Testis (tissue), 3 donors: Measurements from ENCODE around the gene HBEGF. TPM values are rescaled to one million over a fixed set of nuclear protein-coding genes. Genes with fewer than 3 reads are reported as not detected.

Experiments used
- DNase-seq: peaks from one replicate; pipeline ENCODE4 v3.0.0-alpha.2; 2019
- H3K27ac ChIP-seq, 2 donors: fragments of 200-600 bp; sonication (generic); one replicate each; pipeline ENCODE4 v1.5.1; 2019
- H3K27me3 ChIP-seq: fragments of 200-600 bp; sonication (generic); one replicate; pipeline ENCODE4 v1.5.1; 2019
- H3K36me3 ChIP-seq: fragments of 200-600 bp; sonication (generic); one replicate; pipeline ENCODE4 v1.5.1; 2017; ENCODE audit warnings: low read depth; ENCODE audit errors: missing control alignments
- H3K4me1 ChIP-seq: fragments of 200-600 bp; sonication (generic); one replicate; pipeline ENCODE4 v1.5.1; 2019
- H3K4me3 ChIP-seq, 2 donors: fragments of 200-600 bp; sonication (generic); one replicate each; pipeline ENCODE4 v1.5.1; 2017 to 2019
- H3K9me3 ChIP-seq: fragments of 200-600 bp; sonication (generic); one replicate; pipeline ENCODE4 v1.5.1; 2017
- POLR2A ChIP-seq: fragments of 450-650 bp; IDR thresholded peaks from one replicate; pipeline ENCODE4 v1.6.1; 2017; ENCODE audit warnings: antibody characterized with exemption, mild to moderate bottlenecking, moderate library complexity
- WGBS, 2 donors: methylation state at CpG; one replicate each; pipeline ENCODE4 v1.1.5; 2018; 5-methylcytosine and 5-hydroxymethylcytosine counted together
- intact Hi-C: fragments of 100-400 bp; cut with DNase I; formaldehyde crosslinking; loops from one replicate; pipeline ENCODE4 v1.15.1; 2023; ENCODE audit warnings: low total_unique reads
- polyA plus RNA-seq: library from polyadenylated mRNA; stranded (reverse); fragments of 350-450 nt; fragmentation: Illumina TruSeq; extraction: RNeasy Lipid Tissue Mini Kit (QIAGEN cat#74804); gene quantifications from one replicate; pipeline ENCODE4 v1.2.3, GENCODE V29; 2014; ENCODE audit warnings: low read depth, low replicate concordance; ENCODE audit not compliant: insufficient read depth
- total RNA-seq, 2 donors: library from RNA; depleted of rRNA; stranded (reverse); fragments of >200 nt; gene quantifications; one replicate each; pipeline ENCODE4 v1.2.3, GENCODE V29; 2016
- TF ChIP-seq, protein P1 (sequence below), 3 experiments: fragments of 450-650 bp in 2 of 3; fragments of 200-600 bp in 1 of 3; sonication (generic) in 1 of 3; IDR thresholded peaks; one replicate each; pipeline ENCODE4 v1.5.1; 2016 to 2019; ENCODE audit warnings: antibody characterized with exemption in 3 of 3, mild to moderate bottlenecking in 2 of 3, moderate library complexity in 1 of 3

The HBEGF gene
- total and polyA plus RNA-seq, 3 donors from 2014 or later = 8.2 to 23.9 (median 23.2) TPM

DNA sequence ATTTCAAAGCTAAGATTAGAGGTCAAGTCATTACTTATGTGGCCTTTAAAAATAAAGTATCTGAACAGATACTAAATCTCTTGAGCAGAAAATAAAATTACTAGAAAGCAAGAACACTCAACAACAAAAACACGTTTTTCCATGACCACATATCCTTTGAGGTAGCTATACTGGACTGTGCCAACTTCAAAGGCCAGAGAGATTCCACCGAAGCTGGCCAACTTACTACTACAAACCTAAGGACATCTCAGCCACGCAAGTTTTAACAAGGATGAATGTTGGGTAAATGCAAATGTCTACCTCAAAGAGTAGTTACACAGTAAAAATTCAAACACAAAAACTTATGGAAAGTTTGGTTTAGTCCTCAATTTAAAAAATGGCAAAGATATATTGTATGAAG, 62.4 kb downstream of the HBEGF start:
- TF ChIP-seq POLR2A = no peak
- TF ChIP-seq, protein P1, sequence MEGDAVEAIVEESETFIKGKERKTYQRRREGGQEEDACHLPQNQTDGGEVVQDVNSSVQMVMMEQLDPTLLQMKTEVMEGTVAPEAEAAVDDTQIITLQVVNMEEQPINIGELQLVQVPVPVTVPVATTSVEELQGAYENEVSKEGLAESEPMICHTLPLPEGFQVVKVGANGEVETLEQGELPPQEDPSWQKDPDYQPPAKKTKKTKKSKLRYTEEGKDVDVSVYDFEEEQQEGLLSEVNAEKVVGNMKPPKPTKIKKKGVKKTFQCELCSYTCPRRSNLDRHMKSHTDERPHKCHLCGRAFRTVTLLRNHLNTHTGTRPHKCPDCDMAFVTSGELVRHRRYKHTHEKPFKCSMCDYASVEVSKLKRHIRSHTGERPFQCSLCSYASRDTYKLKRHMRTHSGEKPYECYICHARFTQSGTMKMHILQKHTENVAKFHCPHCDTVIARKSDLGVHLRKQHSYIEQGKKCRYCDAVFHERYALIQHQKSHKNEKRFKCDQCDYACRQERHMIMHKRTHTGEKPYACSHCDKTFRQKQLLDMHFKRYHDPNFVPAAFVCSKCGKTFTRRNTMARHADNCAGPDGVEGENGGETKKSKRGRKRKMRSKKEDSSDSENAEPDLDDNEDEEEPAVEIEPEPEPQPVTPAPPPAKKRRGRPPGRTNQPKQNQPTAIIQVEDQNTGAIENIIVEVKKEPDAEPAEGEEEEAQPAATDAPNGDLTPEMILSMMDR (IDR thresholded peaks at IDR 0.05) = no peak

More for the DNA sequence above, 62.4 kb downstream of the HBEGF start:
- no peak overlapping the region for H3K27ac ChIP-seq
- H3K9me3 ChIP-seq = no peaks in the 10 kb centered on the region
- DNase-seq = no peak
- intact Hi-C loops = no loop called here
- WGBS, 2 donors = 80 to 83% methylated on average over 3 of the region's 3 CpGs
- no peak overlapping the region for H3K4me3 ChIP-seq
- H3K36me3 ChIP-seq = no peaks in the 10 kb centered on the region
- no peaks in the 10 kb centered on the region for H3K4me1 ChIP-seq
- no peaks in the 10 kb centered on the region for H3K27me3 ChIP-seq

Other genes starting within 250 kb of the HBEGF start
- 10 to 100 TPM; 22.9 to 26.9 TPM for gene PURA, start 232.5 kb downstream of the HBEGF start, total RNA-seq
- gene PURA, start 232.5 kb downstream of the HBEGF start, polyA plus RNA-seq = 9.3 TPM
- gene IGIP, start 220.7 kb downstream of the HBEGF start, total RNA-seq = 10 to 100 TPM; 11.1 to 12.1 TPM
- 7.1 TPM for gene IGIP, start 220.7 kb downstream of the HBEGF start, polyA plus RNA-seq
- gene CYSTM1, start 171.4 kb downstream of the HBEGF start, total RNA-seq = 10 to 100 TPM; 33.5 to 43.6 TPM
- 115 TPM for gene CYSTM1, start 171.4 kb downstream of the HBEGF start, polyA plus RNA-seq
- gene PFDN1, start 43.5 kb downstream of the HBEGF start, total RNA-seq = 100 to 1,000 TPM; 156 to 185 TPM
- gene PFDN1, start 43.5 kb downstream of the HBEGF start, polyA plus RNA-seq = 62.4 TPM
- gene SLC4A9, start 13.6 kb upstream of the HBEGF start, total RNA-seq = 1 to 10 TPM in 1 of 2 donors, under 1 TPM in 1; 0.81 to 1.2 TPM
- 1.2 TPM for gene SLC4A9, start 13.6 kb upstream of the HBEGF start, polyA plus RNA-seq
- 100 to 1,000 TPM; 170 to 172 TPM for gene ANKHD1, start 55.2 kb upstream of the HBEGF start, total RNA-seq
- 70.0 TPM for gene ANKHD1, start 55.2 kb upstream of the HBEGF start, polyA plus RNA-seq
- 10 to 100 TPM; 11.7 to 14.0 TPM for gene EIF4EBP3, start 201.1 kb upstream of the HBEGF start, total RNA-seq
- gene EIF4EBP3, start 201.1 kb upstream of the HBEGF start, polyA plus RNA-seq = 47.3 TPM
- 10 to 100 TPM; 43.1 to 51.3 TPM for gene SRA1, start 210.9 kb upstream of the HBEGF start, total RNA-seq
- 49.0 TPM for gene SRA1, start 210.9 kb upstream of the HBEGF start, polyA plus RNA-seq
- 100 to 1,000 TPM; 122 to 129 TPM for gene APBB3, start 218.0 kb upstream of the HBEGF start, total RNA-seq
- gene APBB3, start 218.0 kb upstream of the HBEGF start, polyA plus RNA-seq = 73.1 TPM
- gene SLC35A4, start 218.2 kb upstream of the HBEGF start, total RNA-seq = 100 to 1,000 TPM in 1 of 2 donors, 10 to 100 TPM in 1; 84.3 to 105 TPM
- gene SLC35A4, start 218.2 kb upstream of the HBEGF start, polyA plus RNA-seq = 97.0 TPM